KMS-11 (cell line): ENCODE results near the gene LRRIQ1.

Source experiments
- H2AFZ ChIP-seq: fragments of 200-600 bp; sonication (generic); 2 replicates; pipeline ENCODE4 v1.6.1; 2016; ENCODE audit warnings: antibody characterized with exemption, mixed run types, low read depth
- H3K27ac ChIP-seq: fragments of 200-600 bp; sonication (generic); 2 replicates; pipeline ENCODE4 v1.6.1; 2016; ENCODE audit warnings: mild to moderate bottlenecking, mixed run types
- H3K27me3 ChIP-seq: fragments of 200-600 bp; sonication (generic); 2 replicates; pipeline ENCODE4 v1.6.1; 2017; ENCODE audit warnings: mild to moderate bottlenecking, low read depth, mixed run types, moderate library complexity; ENCODE audit not compliant: insufficient read depth
- H3K36me3 ChIP-seq: fragments of 200-600 bp; sonication (generic); 2 replicates; pipeline ENCODE4 v1.6.1; 2017; ENCODE audit warnings: mild to moderate bottlenecking, mixed run types; ENCODE audit not compliant: insufficient read depth
- H3K4me1 ChIP-seq: fragments of 200-600 bp; sonication (generic); 2 replicates; pipeline ENCODE4 v1.6.1; 2016; ENCODE audit warnings: mild to moderate bottlenecking, low read depth, mixed run types; ENCODE audit not compliant: poor library complexity, severe bottlenecking
- H3K4me2 ChIP-seq: fragments of 200-600 bp; sonication (generic); 2 replicates; pipeline ENCODE4 v1.7.0; 2016; ENCODE audit warnings: mild to moderate bottlenecking, mixed run types
- H3K4me3 ChIP-seq: fragments of 200-600 bp; sonication (generic); IDR thresholded peaks from 2 replicates; pipeline ENCODE4 v1.6.1; 2017; ENCODE audit warnings: low read depth, low read length, mixed read lengths; ENCODE audit not compliant: insufficient read depth
- H3K79me2 ChIP-seq: fragments of 200-600 bp; sonication (generic); 2 replicates; pipeline ENCODE4 v1.6.1; 2016; ENCODE audit warnings: low read depth, mixed run types; ENCODE audit not compliant: insufficient read depth
- H3K9ac ChIP-seq: fragments of 200-600 bp; sonication (generic); 2 replicates; pipeline ENCODE4 v1.6.1; 2016; ENCODE audit warnings: mild to moderate bottlenecking, mixed run types
- H4K20me1 ChIP-seq: fragments of 200-600 bp; sonication (generic); 2 replicates; pipeline ENCODE4 v1.6.1; 2016; ENCODE audit warnings: mild to moderate bottlenecking, mixed run types; ENCODE audit not compliant: insufficient read depth
- TF ChIP-seq, protein P1 (sequence below): fragments of 200-600 bp; sonication (generic); conservative IDR thresholded peaks from 2 replicates; pipeline ENCODE4 v1.6.1; 2017; ENCODE audit warnings: low read depth, mild to moderate bottlenecking, antibody characterized with exemption, low read length, moderate library complexity, mixed read lengths

LRRIQ1 gene

DNA sequence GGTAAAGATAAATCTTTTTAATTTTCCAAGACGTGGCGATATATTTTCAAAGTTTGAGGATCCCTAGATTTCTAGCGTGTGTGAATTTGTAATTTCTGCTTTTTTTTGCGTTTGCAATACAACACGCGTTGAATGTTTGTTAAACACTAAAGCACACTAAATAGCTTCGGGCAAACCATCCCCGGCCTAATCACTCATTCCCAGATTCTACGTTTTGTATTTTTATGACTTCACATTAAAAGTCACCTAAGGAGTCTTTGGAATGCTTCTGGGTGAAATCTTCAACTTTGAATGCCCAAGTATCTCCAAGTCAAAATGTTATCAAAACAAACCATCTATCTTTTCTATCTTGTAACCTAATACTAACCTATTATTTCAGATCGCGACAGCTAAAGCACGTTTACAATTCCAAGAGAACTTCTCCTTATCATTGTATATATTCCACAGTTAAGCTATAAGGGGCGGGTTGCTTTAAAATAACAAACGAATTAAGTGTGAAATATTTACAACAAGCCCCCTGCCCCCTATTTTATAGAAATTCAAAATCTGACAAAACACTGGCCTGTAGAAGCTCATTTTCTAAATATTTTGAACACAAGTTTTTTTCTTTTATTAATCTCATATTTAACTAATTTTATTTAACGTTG, 245.0 kb downstream of the LRRIQ1 start:
- H3K27ac ChIP-seq: no peak overlapping the region
- no peaks in the 10 kb centered on the region for H3K79me2 ChIP-seq
- no peaks in the 10 kb centered on the region for H3K4me1 ChIP-seq
- H2AFZ ChIP-seq: peak overlapping the region; percentile 54; the same call in 1 of the 2 replicates
- TF ChIP-seq, protein P1, sequence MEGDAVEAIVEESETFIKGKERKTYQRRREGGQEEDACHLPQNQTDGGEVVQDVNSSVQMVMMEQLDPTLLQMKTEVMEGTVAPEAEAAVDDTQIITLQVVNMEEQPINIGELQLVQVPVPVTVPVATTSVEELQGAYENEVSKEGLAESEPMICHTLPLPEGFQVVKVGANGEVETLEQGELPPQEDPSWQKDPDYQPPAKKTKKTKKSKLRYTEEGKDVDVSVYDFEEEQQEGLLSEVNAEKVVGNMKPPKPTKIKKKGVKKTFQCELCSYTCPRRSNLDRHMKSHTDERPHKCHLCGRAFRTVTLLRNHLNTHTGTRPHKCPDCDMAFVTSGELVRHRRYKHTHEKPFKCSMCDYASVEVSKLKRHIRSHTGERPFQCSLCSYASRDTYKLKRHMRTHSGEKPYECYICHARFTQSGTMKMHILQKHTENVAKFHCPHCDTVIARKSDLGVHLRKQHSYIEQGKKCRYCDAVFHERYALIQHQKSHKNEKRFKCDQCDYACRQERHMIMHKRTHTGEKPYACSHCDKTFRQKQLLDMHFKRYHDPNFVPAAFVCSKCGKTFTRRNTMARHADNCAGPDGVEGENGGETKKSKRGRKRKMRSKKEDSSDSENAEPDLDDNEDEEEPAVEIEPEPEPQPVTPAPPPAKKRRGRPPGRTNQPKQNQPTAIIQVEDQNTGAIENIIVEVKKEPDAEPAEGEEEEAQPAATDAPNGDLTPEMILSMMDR: no peak
- H4K20me1 ChIP-seq: no peaks in the 10 kb centered on the region
- H3K9ac ChIP-seq: peak overlapping the region; percentile 17; the same call in 1 of the 2 replicates
- peak overlapping the region; percentile 23; the same call in 1 of the 2 replicates for H3K4me2 ChIP-seq
- H3K27me3 ChIP-seq: no peaks in the 10 kb centered on the region
- no peaks in the 10 kb centered on the region for H3K36me3 ChIP-seq
- H3K4me3 ChIP-seq: no peak overlapping the region

DNA sequence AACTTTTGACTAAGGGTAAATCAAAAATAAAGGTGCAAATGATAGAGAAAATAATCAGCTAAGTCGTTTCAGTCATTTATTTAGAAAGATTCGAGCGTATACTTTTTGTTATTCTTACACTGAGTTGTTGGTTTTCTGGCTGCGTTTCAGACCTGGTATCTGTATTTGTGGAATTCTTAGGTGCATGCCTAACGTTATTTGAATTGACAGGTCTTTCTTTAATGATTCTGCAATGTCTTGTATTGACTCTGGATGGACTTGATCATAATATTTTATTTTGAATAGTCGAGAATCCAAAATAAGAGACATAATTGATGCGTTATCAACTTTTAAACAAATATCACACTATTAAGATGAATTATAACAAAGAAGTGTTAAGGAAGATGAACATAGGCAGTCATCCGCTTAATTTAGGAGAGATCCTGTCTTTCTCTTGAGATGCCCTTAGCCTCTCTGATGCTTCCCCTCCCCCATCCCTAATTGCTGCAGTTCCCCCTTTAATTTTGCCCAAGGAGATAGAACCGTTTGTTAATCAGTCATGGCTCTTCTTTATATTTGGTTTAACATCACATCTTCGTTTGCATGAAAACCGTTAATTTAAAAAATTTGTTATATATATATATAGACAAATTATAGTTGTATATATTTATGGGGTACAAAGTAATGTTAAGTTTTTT, 245.6 kb downstream of the LRRIQ1 start:
- Histone ChIP-seq H3K9ac (no peak overlapping the region), H3K4me1 (no peaks in the 10 kb centered on the region), H3K27ac (no peak overlapping the region), H3K79me2 (no peaks in the 10 kb centered on the region), H3K4me3 (no peak overlapping the region), H4K20me1 (no peaks in the 10 kb centered on the region), H2AFZ (no peak overlapping the region), H3K4me2 (no peak overlapping the region), H3K36me3 (no peaks in the 10 kb centered on the region), H3K27me3 (no peaks in the 10 kb centered on the region)
- TF ChIP-seq, protein P1: no peak

DNA sequence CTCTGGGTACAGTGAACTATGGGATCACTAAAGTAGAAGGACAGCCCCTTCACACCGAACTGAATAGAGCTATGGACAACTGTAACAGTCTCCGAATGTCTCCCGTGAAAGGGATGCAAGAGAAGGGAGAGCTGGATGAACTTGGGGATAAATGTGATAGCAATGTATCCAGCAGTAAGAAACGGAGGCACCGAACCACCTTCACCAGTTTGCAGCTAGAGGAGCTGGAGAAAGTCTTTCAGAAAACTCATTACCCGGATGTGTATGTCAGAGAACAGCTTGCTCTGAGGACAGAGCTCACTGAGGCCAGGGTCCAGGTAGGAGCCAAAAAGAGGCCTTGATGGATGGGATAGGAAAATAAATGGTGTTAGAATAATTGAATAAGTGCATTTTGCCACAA, 247.4 kb downstream of the LRRIQ1 start:
- Histone ChIP-seq H3K79me2 (no peaks in the 10 kb centered on the region), H3K27ac (no peak overlapping the region), H4K20me1 (no peaks in the 10 kb centered on the region), H3K27me3 (no peaks in the 10 kb centered on the region), H3K4me3 (no peak overlapping the region), H3K4me2 (no peak overlapping the region), H2AFZ (no peak overlapping the region), H3K4me1 (no peaks in the 10 kb centered on the region), H3K9ac (no peak overlapping the region), H3K36me3 (no peaks in the 10 kb centered on the region)
- TF ChIP-seq, protein P1: no peak
